ENCODE measurements around the gene POLR2F.

The POLR2F gene

DNA sequence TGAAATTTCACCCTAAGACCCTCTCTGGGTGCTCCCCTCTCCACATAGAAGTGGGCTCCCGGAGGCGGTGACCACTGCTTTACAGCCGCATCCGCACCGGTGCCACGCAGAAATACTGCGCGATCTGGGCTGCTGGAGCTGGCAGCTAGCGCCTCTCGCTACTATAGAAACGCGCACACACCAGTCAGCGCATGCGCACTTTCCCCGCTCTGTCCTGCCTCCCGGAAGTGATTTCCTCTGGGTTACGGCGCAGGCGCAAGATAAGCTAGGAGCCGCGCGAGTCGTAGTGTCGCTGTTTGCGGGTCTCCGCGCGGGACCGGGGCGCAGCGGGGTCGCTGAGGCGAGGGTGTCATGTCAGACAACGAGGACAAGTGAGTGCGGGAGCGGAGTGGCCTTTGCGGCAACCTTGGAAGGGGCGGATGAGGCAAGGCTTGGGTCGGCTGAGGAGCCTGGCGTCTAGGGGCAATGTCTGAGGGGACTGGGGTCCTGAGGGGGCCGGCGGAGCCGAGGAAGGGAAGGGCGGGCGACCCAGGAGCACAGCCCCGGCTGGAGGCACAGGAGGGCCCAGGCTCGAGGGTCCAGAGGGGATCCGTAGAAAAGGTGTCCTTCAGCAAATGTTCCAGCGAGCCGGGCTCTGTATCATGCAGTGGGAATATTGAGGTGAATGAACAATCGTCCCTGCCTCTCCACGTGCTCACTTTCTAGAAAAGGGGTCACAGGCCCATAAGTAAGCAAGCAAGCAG is at the start of gene POLR2F, which contains the start of gene C22orf23:
Gene POLR2F, plus strand, starts transcription at position 263 of the 743 bp plus-strand sequence. Its CDS starts 89 bp downstream, at position 352.
Gene C22orf23, minus strand, starts transcription at position 165 of the 743 bp plus-strand sequence. CDS start 452 bp downstream, outside the sequence.
- peak; percentile 97 for DNase-seq (ENCODE audit: low spot score)

DNA sequence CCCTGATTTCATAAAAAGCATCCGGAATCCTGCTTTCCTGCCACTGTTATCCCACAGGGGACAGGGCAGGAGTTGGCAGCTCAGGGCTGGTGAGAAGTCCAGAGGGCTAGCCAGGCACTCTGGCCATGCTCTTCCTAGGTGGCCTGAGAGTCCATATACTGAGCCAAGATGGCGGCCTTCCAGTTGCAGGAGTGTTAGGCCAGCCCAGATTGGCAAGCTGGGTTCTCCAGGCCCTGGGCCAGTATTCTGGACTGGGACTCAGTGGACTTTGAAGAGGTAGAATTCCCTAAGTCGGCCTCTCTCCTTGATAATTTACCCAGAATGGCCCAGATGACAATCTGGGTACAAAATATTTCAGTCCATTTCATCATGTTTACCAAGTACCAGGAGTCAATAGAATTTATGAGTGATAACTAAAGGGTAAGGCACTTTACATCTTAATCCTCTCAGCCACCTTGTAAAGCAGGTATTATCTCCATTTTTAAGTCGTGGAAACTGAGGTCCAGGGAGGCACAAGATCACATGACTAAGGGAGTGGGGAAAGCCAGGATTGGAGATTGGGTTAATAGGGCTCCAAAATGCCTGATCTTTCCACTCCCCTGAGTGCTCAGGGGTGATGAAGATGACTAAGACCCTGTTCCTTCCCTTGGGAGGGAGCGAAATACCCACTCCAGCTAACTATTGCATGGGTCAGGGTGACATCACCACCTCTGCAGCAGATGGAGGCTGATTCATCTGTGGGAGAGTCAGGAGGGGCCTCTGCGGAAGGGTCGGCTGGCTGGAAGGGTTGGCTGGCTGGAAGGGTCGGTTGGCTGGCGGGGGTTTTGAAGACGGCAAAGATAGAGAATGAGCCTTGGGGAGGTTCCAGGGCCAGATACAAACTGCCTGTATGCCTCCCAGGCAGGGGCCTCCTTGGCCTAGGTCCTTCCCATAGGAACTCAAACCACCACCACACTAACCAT is 48.6 kb upstream of the POLR2F start:
- DNase-seq (ENCODE audit: low spot score): no peak

DNA sequence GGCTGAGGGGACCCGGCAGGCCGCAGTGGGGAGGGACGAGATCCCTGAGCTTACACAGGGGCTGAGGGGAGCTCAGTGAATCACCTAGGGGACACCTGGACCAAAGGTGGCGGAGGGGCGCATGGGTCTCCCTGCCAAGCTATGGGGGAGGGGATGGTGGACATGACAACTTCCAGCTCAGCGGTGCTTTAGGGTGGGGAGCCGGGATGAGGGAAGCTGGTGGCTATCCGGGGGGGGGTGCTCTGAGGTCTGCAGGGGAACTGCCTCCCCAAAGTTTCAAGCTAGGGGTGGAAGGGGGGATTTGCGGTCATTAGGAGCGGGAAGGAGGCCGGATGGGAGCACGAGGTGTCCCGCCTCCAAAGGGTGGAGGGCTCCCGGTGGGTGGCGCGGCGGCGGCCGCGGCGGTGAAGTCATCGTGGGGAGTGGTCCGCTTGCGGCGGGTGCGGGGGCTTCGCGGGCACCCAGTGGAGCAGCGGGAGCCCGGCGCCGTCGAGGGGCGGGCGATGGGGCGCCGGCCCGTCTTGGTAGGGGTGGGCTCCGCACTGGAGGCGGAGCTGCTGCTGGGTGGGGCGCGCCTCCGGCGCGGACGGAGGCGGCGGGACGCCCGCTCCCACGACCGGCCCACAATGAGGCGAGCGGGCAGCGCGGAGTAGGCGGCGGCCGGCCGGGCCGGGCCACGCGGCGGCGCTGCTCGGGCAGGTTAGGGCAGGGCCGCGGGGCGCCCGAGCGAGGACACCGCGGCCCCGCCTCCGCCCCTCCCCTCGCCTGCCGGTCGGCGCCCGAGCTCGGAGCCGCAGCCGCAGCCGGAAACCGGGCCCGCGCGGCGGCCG is 47.8 kb upstream of the POLR2F start, which contains the start of gene MICALL1:
Gene MICALL1, plus strand, starts transcription at position 764 of the 830 bp plus-strand sequence. CDS start 126 bp downstream, outside the sequence.
- DNase-seq (ENCODE audit: low spot score): peak; percentile 49

DNA sequence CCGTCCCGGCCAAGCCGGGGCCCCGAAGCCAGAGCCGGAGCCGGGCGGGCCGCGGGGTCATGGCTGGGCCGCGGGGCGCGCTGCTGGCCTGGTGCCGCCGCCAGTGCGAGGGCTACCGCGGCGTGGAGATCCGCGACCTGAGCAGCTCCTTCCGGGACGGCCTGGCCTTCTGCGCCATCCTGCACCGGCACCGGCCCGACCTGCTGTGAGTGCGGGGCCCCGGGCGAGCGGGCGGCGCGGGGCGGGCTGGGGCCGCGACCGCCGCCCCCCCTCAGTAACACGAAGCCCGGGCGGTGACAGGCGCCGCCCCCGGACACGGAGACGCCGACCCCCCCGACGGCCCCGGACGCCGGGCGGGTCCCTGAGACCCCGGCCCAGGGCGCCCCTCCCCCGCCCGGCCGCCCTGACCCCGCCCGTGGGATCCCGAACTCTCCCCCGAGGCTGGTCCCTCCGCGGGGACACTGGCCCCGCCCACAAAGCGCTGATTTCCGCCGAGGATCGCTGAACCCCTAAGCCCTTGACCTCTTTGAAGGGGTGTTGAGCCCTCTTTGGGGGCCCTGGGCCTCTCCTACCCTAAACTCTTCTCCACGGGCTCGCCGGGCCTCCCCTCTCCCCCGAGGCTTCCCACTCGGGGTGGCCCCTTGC is 47.0 kb upstream of the POLR2F start:
- DNase-seq (ENCODE audit: low spot score): peak; percentile 25

DNA sequence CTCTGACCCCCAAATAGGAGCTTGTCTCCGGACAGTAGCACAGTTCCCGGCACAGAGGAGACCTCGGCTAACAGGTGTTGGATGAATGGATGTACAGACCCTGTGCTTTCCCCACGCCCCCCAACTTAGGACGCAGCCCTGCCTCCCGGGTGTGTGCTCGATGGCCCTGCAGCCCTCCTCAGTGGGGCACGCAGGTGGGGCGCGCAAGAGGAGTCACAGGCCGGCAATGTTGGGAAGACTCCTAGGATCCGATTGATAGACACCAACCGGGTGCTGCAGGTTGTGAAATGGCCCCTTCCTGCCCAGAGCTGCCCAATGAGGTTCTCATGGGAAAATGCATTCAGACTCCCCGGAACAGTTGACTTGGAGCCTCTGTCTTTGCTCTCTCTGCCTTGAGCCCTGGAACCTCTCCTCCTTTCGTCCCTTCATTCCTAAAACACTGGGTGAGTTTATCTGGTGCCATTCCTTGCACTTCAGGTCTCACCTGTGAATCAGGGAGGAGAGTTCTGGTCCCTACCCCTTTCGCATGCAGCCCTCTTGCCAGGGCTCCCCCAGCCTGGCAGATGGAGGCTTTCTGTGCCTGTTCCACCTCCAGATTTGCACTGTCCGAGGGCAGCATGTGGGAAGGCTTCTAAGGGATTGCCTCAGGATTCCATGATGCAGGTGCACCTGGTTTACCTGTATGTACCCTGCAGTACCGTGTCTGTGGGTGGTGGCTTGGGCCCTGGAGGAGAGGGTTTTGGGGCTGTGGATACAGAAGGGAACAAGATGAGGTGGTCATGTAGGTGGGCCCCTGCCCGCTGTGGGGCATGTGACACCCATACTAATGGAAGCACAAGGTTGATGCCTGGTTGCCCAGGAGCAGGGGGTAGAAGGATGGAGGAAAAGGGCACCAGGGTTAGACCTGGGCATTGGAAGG is 46.2 kb upstream of the POLR2F start:
- no peak for DNase-seq (ENCODE audit: low spot score)

DNA sequence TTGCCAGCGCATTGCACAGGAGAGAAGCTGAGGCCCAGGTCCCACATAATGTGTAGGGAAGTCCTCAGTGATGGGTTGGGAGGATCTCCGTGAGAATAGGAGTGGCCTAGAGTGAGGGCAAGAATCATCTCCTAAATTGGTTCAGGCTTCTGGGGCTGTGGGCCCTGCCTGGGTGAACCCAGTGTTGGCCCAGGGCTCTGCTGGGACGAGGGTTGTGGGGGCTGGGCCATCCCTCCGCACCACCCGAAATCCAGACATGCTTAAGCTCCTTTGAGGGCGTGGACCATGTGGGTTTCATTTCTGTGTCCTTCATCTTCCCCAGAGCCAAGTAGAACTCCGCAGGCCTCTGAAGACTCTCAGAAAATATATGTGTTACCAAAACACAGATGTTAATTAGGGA is 43.7 kb upstream of the POLR2F start:
- DNase-seq (ENCODE audit: low spot score): no peak

DNA sequence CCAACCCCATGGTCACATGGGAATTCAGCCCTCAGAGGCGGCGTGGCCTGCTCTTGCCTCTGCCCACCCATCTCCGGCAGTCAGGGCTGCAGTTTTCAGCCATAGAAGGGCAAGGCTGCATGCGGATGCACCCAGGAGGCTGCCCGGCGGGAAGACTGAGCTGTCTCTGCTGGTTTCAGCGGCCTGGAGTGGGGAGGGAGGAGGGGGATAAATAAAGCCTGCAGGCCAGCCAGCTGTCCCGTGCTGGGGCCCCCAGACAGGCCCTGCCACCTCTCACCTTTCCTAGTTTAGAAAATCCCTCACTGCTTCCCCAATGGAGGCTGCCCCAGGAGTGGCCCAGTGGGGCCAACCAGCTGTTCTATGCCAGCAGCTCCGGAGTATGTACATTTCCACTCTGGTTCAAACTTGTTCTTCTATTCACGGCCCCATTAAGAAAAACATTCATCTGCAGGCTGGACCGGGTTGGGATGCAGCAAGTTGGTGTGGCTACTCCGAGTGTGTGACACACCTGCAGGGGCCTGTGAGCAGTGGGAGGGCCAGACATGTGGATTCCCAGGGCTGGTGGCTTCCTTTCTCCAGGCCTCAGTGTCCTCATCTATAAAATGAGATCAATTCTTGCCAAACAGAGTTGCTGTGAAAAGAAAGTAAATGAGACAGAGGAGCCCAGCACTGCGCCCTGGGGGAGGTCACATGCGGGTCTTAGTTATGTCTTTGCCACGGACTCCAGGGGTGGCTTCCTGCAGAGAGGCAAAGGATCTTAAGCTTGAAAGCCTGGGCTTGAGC is 42.4 kb upstream of the POLR2F start:
- DNase-seq (ENCODE audit: low spot score): no peak

DNA sequence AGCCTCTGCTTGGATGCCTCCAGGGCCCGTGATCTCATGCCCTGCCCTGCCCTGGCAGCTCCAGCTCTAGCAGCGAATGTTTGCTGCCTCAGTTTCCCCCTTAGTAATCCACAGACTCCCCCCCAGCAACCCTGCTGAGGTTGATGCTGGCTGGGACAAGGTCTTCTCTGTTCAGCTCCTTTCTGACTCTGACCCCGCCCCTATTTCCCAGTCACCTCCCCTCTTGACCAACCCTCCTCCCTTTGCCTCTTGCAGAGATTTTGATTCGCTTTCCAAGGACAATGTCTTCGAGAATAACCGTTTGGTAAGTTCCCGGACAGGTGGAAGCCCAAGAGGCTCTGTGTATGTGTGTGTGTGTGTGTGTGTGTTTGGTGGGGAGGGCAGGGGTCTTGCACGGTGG is 41.8 kb upstream of the POLR2F start:
- no peak for DNase-seq (ENCODE audit: low spot score)

DNA sequence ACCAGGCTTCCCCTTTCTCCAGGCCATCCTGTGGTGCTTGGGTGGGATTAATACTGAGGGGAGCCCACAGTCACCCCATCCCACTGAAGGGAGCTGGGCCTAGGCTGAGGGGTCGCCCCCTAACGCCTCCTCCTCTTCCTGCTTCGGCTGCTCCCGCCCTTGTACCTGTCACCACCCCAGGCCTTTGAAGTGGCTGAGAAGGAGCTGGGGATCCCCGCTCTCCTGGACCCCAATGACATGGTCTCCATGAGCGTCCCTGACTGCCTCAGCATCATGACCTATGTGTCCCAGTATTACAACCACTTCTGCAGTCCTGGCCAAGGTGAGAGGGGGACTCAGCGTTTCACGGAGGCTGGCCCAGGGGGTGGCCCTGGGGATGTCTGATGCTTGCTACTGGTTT is 41.3 kb upstream of the POLR2F start:
- DNase-seq (ENCODE audit: low spot score): no peak

DNA sequence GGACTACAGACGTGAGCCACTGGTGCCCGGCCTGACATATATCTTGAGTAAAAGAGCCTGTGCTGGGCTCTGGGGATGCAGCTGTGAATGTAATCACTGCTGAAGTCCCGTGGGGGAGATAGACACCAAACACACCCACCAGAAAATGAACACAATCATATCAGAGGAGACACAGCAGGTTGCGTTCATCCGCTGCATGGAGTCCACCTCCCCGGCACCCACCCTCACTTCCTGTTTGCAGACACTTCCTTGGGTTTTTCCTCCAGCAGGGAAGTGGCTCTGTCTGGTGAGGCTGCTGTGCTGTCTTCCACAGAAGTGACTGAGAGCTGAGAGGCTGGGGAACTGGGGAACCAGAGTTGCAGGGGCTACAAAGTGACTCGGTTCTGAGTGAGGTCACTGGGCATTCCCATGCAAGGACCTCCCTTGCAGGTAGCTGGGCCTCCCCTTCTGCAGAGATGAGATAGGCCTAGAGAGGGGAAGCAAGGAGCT is 40.2 kb upstream of the POLR2F start:
- DNase-seq (ENCODE audit: low spot score): no peak

DNA sequence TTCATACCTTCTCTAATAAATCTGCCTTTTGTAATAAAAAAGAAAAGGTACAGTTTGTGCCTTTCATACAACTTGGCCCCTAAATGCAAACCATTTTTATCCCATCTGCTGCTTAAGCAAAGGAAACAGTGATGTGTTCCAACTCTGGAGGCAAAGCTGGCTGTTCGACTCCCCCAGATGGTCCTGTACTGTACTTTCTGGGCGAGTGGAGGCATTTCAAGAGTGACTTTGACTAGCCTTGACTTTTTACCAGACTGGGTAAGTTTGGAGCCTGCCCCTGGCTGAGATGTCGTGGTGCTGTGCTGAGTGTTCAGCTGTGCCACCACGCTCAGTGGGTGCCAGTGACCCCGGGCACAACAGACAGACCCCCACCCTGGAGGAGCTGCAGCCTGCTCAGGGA is 37.2 kb upstream of the POLR2F start:
- DNase-seq (ENCODE audit: low spot score): no peak

DNA sequence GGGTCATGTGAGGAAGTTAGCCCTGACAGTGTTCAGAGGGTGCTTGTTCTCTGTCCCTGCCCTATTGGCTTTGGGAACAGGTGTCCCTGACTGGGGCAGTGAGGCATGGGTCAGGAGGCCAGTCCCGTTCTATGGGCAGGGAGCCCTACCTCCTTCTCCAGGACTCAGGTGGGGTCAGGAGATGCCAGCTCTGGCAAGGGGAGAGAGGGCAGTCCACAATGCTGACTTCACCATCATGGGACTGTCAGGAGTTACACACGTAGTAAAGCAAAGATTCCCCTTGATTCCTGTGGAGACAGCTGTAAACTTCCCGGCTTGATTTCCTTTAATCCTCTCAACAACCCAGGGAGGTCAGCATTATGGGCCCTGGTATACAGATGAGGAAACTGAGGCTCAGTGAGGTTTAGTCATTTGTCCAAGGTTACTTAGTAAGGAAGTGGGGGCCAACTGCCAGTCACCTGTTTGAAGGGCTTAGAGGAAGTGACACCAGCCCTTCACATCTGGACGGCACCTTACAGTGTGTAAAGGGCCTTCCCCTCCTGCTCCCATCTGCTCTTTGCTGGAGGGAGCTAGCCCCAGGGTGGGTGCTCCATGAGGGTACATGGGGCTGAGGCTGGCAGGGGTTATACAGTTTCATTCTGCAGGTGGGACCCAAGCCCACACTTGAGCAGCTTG is 35.5 kb upstream of the POLR2F start:
- DNase-seq (ENCODE audit: low spot score): no peak

DNA sequence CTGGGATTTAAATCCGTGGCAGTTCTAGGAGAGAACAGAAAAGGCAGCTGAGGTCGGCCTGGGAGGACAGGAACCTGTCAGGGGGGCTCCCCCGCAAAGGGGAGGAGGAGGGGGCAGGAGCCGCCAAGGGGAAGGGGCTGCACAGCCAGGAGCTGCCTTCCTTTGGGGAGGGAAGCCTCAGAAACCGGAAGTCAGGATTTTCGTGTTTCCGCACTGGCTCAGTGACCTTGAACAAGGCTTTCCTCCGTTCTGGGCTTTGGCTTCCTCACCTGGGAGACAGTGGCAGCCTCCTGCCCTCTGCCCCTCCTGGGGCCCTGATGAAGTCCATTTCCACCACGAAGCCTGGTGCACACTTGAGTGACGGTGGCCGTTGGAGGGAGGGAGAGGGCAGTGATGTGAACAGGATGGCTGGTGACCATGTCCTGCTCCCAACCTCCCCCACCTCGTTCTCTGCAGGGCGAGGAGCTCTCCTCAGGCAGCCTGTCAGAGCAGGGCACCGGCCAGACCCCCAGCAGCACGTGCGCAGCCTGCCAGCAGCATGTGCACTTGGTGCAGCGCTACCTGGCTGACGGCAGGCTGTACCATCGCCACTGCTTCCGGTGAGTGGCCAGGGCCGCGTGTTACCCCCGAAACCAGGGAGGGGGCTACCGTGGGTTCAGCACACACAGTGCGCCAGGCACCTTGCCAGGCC is 34.8 kb upstream of the POLR2F start:
- no peak for DNase-seq (ENCODE audit: low spot score)

DNA sequence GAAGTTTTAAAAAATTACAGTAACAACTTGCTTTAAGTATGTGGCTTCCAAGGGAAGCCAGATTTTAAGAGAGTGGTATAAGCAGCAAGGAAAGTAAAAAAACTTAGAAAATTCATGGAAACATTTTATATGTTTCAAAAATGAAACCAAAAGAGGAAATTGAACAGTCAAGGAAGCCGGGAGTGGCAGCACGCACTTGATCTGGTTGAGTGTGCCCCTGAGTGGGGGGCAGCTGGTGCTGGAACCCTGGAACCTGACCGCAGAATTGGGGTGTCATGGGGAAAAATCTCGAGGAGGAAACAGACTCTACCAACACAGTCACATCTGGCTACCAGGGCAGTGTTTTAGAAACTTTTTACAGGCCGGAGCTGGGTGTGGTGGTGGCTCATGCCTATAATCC is 33.4 kb upstream of the POLR2F start:
- no peak for DNase-seq (ENCODE audit: low spot score)

DNA sequence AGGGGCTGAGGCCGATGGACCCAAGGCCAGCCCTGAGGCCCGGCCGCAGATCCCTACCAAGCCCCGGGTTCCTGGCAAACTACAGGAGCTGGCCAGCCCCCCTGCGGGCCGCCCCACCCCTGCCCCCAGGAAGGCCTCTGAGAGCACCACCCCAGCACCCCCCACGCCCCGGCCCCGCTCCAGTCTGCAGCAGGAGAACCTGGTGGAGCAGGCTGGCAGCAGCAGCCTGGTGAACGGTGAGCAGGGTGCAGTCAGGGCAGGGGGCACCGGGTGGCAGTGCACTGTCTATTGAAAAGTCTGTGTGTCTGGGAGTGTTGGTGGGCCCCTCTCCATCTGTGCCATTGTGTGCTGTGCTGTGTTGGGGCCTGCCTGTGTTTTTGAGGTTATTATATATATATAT is 31.3 kb upstream of the POLR2F start:
- no peak for DNase-seq (ENCODE audit: low spot score)

DNA sequence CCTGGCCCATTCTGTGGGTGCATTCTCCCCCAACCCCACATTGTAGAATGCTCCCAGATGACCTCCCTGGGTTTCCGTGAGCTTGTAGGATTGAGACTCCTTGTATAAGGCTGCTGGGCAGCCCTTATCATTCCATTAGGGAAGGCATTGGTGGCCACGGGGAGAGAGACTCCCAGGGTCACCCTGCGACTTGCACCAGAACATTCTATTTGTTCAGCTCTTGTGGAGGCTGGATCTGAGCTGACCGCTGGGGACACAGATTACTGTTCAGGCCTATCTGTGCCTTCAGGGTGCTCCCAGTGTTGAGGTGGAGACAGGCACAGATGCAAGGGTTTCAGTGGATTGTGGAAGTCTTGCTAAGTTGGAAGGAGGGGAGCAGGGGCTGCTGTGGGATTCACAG is 29.6 kb upstream of the POLR2F start:
- DNase-seq (ENCODE audit: low spot score): no peak

DNA sequence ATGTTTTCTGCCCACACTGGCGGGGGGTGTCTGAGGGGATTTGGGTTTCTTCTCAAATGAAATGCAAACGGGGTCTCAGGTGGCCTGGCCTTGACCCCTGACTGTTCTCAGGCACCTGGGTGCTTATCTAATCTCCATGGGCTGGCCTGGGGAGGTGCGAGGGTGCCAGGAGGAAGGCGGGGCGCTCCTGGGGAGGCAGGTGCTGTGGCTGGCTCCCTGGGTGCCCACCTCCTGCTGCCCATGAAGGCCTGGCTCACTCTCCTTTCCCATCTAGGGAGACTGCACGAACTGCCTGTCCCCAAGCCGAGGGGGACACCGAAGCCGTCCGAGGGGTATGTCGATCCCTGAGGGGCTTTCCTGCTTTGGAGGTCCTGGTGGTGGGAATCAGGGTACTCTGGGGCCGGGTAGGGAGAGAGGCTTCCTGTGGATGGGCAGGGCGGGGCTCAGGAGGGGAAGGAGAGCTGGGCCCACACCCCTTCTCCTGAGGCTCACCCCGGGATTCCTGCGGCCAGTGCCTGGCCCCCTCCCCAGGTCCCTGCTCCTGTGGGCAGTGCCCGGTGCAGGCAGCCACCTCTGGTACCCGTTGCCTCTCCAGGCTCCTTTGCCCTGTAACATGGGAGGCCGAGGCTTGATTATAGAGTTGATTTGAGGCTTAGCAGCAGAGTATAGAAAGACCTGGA is 29.0 kb upstream of the POLR2F start:
- no peak for DNase-seq (ENCODE audit: low spot score)

DNA sequence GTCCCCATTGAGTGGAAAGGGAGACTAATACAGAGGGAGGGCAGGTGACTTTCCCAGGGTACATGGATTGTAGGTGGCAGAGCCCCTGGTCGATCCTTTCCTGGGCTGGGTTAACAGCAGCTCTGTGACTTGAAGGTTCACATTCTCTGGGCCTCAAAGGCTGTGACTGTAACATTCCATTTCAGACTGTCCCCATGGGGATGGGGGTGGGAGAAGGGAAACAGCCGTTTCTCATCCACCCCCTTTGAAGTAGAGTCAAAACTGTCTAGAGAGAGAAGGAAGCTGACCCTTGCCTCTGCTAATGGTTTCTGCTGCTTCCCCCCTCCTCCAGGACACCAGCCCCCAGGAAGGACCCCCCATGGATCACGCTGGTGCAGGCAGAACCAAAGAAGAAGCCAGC is 28.2 kb upstream of the POLR2F start:
- no peak for DNase-seq (ENCODE audit: low spot score)

All from activated CD4-positive, alpha-beta T cell treated with anti-CD3 and anti-CD28 coated beads, Interleukin-2, Interleukin-4, amounts not matched to agents 100 ng/mL and 50 ng/mL, durations not matched to agents 16 hours and 8 hours (primary cell).